NT2/D1 (cell line): Measurements from ENCODE around the gene EPB41L4A.

Source experiments
- YY1 ChIP-seq: IDR thresholded peaks from 2 replicates; pipeline ENCODE4 v1.6.1; 2011; ENCODE audit not compliant: insufficient read length, insufficient read depth
- ZNF274 ChIP-seq: IDR thresholded peaks from 2 replicates; pipeline ENCODE4 v1.6.1; 2011; ENCODE audit warnings: mild to moderate bottlenecking, low read depth, low read length

DNA sequence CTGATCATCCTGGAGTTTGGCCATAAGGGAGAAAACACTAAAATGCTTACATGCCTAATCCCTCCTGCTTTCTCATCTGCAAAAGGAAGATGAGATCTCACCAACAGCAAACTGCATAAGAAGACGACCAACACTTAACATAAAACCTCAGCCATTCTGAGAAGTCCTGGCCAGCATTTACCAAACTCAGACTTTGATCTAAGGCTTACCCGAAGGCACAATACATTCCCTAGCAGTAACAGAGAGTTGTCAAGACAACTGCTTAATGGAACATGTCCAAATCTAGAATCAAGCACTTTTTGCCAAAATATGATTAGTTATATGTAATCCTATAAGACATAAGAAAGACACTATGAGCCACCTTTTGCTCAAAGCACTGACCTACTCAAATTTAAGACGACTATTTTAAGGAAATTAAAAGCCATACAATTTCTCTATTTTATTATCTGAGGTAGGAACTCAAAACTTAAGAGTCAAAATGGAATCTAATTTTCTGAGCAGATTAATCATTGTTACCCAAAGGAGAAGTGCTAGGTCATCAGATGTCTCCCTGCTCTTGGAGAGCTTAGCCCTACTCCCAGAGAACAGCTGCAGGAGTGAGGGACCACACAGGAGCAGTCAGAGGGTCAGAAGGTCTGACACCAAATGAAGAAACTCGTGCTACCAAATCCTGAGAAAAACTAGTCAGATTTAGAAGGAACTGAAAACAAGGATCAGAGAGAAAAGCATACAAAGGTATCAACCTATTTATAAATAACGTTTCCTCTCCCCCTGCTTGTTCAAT is 39.3 kb downstream of the EPB41L4A start:
- no peak for TF ChIP-seq YY1
- TF ChIP-seq ZNF274 = no peak
